HG03439 (cell line): ENCODE measurements around the gene AIFM2.

Source experiments
- ATAC-seq: cut with Tn5 transposase; IDR thresholded peaks from one replicate; pipeline ENCODE4 v1.9.1; 2021; ENCODE audit warnings: mild to moderate bottlenecking, moderate library complexity; ENCODE audit not compliant: unreplicated experiment

AIFM2 gene

GRCh38 chr10:70146489-70147258 is 14.0 kb upstream of the AIFM2 start, which contains the start of gene TYSND1:
TSS of gene TYSND1 (minus strand) at chr10:70146700. CDS start at chr10:70146586, 114 bp downstream.
- ATAC-seq: peak; percentile 91

DNA sequence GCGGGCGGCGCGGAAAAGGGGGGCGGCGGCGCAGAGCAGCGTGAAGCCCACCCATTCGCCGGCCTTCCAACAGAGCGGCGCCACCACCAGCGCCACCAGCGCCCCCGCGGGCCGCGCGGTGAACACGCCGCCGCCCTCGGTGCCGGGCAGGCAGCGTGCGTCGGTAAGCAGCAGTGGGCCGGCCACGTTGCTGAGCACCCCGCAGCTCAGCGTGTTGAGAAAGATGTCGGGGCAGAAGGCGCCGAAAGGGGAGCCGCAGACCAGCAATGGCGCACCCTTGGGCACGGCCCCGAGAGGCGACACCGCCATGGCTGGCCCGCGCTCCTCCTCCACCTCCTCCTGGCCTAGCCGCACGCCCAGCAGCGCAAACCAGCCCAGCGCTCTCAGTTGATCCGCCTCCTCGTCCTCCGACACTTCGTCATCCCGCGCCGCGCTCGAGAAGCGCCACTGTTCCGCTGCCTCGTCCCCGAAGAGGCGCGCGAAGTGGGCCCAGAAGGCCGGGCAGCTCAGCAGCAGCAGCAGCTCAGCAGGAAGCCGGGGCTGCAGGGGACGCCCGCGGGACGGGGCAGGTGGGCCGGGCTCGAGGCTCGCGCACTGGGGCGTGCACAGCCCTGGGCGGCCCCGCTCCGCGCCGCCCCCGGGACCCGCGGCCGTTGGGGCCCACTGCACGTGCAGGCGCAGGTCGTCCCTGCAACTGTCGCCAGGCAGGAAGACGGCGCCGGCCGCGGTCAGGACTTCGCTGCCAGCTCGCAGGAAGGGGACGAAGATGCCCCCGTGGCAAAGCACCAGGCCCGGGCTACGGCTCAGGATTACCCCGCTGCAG is 13.3 kb upstream of the AIFM2 start:
- peak; percentile 54 for ATAC-seq

DNA sequence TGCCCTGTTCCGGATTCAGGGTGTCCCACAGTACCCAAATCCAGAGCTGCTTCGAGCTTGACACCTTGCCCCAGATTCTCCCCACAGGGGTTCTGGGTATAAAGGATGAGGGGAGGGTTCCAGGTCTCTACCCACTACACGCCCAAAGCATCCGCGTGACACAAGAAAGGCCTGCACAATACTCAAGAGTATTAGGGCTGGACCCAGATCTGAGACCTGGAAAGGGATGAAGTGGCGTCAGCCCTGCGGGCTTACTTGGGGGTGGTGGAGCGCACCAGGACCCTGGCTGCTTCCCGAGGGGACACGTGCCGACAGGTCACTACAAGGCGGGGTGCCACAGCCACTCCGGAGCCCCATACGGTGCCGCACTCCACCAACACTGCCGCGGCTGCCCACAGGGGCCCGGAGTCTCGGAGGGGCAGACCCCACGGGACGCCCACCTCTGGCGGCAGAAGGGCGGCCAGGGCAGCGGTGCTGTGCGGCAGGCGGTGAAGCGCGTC is 12.6 kb upstream of the AIFM2 start:
- peak; percentile 19 for ATAC-seq

DNA sequence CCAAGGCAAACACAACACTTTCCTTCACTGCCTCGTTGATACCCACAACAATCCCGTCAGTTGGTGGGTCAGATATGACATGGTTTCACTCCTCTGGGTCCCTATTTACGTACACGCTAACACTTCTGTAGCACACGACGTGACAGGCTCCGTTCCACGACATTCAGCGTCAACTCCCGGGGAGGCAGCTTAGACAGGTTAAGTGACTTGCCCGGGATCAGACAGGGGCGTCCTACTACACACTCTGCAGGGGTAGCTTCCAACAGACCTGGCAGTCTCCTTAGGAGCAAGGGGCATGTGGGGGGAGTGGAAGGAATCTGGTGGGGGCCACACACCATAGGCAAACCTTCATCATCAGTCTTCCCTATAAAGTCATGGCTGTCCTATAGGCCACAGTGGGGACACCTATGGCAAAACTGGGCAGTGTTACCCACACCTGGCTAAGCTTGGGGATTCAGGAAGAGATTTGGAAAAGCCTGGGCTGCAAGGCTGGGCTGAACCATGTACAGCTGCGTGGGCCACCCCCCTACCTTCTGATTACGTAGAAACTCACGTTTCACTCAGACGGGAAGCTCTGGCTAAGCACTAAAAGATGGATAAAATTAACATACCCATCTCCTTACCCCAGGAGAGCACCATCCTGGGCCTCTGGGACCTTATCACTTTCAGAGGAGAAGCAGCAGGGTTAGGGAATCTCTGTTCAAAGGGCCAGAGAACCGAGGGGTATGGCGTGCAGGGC is 11.9 kb upstream of the AIFM2 start:
- no peak for ATAC-seq

DNA sequence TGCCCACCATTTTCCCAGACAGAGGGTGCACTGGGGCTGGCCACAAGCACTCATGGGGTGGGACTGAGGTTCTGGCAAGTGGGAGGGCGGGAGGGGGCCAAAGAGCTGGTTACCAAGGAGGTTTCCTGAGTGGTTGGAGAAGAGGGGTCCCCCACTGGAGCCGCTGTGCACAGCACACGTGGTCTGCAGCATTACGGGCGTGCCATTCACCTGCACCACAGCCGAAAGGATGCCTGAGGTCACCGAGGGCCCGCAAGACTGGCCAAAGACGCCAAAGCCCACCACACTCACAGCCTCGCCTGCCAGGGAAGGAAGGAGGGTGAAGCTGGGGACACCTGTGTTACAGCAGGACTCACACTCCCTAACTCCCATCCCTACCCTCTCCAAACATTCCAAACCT is 9.9 kb upstream of the AIFM2 start:
- no peak for ATAC-seq

DNA sequence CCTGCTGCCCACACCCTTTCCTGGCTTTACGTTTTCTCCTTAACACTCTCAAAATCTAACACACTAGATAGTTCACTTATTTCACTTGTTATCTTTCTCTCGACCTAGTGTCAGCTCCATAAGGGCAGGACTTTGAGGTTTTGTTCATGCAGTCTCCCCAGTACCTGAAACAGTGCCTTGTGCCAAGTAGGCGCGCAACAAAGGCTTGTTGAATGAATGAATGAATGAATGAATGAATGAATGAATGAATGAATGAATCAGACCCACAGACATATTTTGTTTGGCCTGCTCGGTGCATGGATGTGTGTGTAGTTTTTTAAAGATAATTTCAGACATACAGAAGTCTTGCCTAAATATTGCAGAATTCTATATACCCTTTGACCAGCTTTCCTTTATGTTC is 7.7 kb upstream of the AIFM2 start:
- no peak for ATAC-seq

DNA sequence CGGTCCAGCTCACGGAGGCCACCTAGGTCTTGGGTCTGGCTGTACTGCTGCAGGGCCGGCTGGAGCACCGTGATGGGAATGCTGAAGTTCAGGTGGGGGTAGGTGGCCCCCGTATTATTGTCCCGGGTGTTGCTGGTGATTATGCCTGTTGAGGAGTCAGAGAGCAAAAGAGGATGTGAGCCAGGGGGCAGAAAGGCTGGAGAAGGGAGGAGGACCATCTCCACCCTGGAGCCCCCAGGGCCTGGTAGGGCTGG is 7.3 kb upstream of the AIFM2 start:
- ATAC-seq: no peak

GRCh38 chr10:70139151-70139996 is 6.7 kb upstream of the AIFM2 start:
- no peak for ATAC-seq

DNA sequence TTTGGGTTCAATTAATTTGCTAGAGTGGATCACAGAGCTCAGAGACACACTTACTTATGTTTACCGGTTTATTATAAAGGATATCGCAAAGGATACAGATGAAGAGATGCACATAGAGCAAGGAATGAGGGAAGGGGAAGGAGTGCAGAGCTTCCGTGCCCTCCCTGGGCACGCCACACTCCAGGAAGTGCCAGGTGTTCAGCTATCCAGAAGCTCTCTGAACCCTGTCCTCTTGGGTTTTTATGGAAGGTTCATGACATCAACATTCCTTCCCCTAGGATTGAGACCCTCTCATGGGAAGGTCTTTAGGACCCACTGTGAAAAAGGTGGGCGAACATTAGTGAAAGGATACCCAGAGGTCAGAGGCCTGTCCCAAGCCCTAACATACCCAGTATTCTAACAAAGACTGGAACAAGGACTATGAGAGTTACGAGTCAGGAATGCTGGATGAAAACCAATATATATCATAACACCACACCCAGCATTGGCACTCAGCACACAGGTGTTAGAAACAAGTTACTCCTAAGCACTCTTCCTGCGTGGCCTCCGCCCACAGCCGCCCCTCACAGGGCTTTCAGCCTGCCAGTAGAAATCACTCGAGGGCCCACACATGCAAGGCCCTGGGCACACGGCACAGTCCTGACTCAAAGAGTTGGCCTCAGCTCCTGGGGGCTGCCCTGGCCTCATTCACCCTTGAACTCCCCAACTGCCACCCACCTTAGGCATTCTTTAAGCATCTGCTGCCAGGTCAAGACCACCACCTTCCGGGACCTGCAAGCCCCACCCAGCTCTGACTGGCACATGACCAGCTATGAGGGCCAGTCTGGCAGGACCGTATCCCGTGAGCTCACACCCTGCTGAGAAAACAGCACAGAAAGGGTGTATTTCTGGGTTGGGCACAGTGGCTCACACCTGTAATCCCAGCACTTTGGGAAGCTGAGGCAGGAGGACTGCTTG is 5.6 kb upstream of the AIFM2 start:
- no peak for ATAC-seq

DNA sequence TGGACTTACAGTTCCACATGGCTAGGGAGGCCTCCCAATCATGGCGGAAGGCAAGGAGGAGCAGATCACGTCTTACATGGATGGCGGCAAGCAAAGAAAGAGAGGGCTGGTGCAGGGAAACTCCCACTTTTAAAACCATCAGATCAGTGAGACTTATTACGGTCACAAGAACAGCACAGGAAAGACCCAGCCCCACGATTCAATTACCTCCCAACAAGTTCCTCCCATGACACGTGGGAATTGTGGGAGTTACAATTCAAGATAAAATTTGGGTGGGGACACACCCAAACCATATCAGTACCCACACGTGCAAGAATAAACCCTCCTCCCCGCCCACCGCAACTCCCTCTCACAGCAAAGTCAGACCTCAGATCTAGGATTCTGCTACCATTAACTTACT is 4.5 kb upstream of the AIFM2 start:
- no peak for ATAC-seq

- ATAC-seq: no peak
Observed at GRCh38 chr10:70135684-70136083, 3.1 kb upstream of the AIFM2 start.

DNA sequence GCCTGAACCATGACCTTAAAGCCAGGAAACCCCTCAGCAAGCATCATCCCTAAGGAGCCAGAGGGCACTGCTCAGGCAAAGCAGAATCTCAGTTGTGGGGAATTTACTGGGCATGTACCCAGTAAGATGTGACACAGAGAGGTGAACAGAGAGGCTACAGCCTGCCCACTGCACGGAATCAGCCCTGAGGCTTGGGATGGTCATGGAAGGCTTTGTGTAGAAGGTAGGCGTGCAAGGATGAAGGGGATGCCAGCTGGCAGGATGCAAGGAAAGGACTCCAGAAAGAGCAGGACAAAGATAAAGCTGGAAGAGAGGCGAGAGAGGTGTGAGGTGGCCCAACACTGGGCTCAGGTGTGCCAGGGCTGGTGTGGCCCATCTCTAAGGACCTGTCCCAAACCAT is 2.4 kb upstream of the AIFM2 start:
- no peak for ATAC-seq

DNA sequence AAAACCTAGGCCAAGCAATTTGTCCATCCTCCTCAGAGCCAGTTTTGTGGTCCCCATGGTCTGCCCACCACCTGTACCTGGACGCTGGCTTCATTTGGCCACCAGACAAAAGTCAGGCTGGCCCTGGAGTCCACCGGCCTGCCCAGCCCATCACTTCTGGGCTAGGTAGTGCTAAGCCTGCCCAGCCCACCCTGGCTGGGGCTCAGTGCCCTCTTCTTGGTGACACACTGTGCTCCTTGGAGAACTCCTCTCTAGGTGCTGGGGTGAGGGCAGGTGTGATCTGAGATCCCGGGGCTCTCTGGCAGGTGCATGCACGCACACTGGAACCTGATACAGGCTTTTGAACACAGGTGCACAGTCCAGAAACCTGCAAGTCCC is 1.1 kb downstream of the AIFM2 start:
- no peak for ATAC-seq

DNA sequence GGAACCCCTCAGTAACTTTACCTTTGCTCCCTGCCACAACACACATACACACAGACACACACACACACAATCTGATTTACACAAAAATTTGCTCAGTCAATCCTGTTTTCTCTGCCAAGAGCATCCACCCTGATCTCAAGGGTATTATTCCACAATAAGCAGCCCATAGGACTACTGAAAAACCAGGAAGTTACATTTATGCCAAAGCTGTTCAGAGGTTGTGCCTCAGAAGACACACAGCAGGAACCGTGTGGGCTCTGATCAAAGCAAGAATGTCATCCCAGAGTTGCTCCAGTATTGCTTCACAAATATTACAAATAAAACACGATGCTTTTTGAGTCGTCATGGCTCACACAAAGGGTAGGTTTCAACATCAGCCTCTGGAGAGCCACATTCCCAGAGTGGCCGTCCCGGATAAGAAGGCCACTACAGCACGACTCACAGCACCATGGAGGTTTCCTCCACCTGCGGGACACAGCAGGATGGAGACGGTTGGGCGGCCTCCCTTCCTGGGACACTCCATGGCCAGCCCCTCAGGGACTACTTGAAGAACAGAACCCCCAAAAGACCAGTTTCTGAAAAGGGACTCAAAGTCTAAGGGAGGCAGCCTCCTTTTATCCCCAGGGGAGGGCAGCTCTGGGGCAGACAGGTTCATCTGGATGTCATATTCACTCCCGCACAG is 1.6 kb downstream of the AIFM2 start:
- no peak for ATAC-seq

- no peak for ATAC-seq
Observed at GRCh38 chr10:70126700-70127395, 5.8 kb downstream of the AIFM2 start.

DNA sequence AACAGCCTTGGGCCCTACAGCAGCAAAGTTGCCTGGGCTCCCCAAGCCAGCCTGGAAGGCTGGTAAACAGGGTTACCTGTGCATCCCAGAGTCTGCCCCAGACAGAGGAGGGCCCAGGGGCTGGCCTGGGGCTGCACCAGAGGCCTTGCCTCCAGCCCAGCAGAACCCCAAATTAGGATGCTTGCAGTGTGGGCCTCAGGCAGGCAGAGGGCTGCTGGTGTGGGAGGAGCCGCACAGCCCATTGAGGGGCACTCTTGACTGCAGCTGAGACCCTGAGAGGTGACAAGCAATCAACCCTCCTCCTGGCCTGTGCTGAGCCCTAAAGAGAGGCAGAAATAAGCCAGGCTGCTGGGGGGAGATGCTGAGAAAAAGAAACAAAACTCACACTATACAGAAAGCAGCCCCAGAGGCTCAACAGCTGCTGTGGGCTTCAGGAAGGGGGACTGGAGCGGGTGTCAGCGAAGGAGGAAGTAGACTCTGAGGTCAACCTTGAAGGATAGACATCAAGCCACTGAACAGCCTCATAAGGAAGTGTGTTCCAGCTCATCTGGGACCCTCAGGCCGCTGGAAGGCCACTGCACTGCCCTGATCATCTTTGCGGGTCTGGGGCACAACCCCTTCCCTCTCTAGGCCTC is 6.6 kb downstream of the AIFM2 start:
- no peak for ATAC-seq

- no peak for ATAC-seq
Observed at GRCh38 chr10:70124918-70125317, 7.7 kb downstream of the AIFM2 start.

DNA sequence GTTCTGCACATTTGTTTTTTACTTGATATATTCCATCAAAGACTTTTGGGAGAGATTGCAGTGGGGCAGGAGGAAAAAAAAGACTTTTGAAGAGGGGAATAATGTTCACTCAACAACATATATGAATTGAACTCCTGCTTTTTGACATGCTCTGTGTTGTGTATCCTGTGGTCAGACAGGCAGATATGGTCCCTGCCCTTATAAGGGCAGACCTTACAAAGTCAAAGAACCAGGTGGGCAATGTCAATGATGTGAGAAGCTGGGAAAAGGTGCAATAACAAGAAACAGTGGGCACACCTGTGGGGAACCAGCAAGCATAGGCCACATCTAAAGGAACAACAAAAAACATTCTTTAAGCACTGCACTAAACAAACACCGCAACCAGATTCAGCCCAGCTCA is 8.2 kb downstream of the AIFM2 start:
- no peak for ATAC-seq
